HepG2 (cell line): ENCODE results near the gene RBM47. TPM values are rescaled to one million over a fixed set of nuclear protein-coding genes. Genes with fewer than 3 reads are reported as not detected.
A peak's percentile ranks its signal among the peaks of the same experiment; 100 is the strongest.

Experiments used
- HMG20A ChIP-seq: IDR thresholded peaks from 2 replicates; pipeline ENCODE4 v1.6.1; 2016; ENCODE audit warnings: borderline replicate concordance
- RBM22 ChIP-seq: fragments of 200-400 bp; formaldehyde crosslinking; optimal IDR thresholded peaks from 2 replicates; pipeline ENCODE3; 2017; ENCODE audit warnings: mild to moderate bottlenecking, low read length, moderate library complexity
- SP1 ChIP-seq, 2 experiments: fragments of 450-650 bp in 1 of 2; sonication (generic) in 1 of 2; formaldehyde crosslinking in 1 of 2; IDR thresholded peaks; 2 replicates each; pipeline versions ENCODE4 v1.4.0 to v1.6.1; 2016 to 2020; ENCODE audit warnings: missing genetic modification reagents in 1 of 2
- TAF1 ChIP-seq: sonication (generic); formaldehyde crosslinking; IDR thresholded peaks from 2 replicates; pipeline ENCODE4 v1.4.0; 2020; ENCODE audit warnings: missing genetic modification reagents
- ZNF251 ChIP-seq: sonication (generic); formaldehyde crosslinking; IDR thresholded peaks from 2 replicates; pipeline ENCODE4 v1.9.0; 2021; ENCODE audit warnings: mild to moderate bottlenecking, missing genetic modification reagents
- ZNF709 ChIP-seq: sonication (generic); formaldehyde crosslinking; IDR thresholded peaks from 2 replicates; pipeline ENCODE4 v1.5.0; 2020; ENCODE audit warnings: mild to moderate bottlenecking, missing genetic modification reagents
- polyA plus RNA-seq, 8 experiments: library from polyadenylated mRNA; depleted of rRNA in 3 of 8; stranded (reverse) in 7 of 8; unstranded in 1 of 8; fragments of >200 nt; fragmentation: Illumina TruSeq in 4 of 8; extraction: Trizol in 4 of 8; gene quantifications; 2 replicates each; pipeline versions ENCODE4 v1.2.1 to v1.2.3, GENCODE V29; 2011 to 2016; ENCODE audit warnings: low read depth in 4 of 8, missing spikeins in 1 of 8, mixed read lengths in 1 of 8; ENCODE audit not compliant: insufficient read depth in 1 of 8
- total RNA-seq, 5 experiments: library from RNA; depleted of rRNA; stranded (reverse); fragments of >200 nt; fragmentation: Illumina TruSeq; extraction: Trizol; gene quantifications; 2 replicates each; pipeline ENCODE4 v1.2.3, GENCODE V29; 2016; ENCODE audit warnings: low read depth in 1 of 5
- TF ChIP-seq, protein P1 (sequence below): sonication (generic); formaldehyde crosslinking; IDR thresholded peaks from 2 replicates; pipeline ENCODE4 v1.5.0; 2020; ENCODE audit warnings: mild to moderate bottlenecking, missing genetic modification reagents, borderline replicate concordance
- TF ChIP-seq, protein P2 (sequence below): sonication (generic); formaldehyde crosslinking; IDR thresholded peaks from 2 replicates; pipeline ENCODE4 v1.4.0; 2020; ENCODE audit warnings: missing genetic modification reagents, borderline replicate concordance
- TF ChIP-seq, protein P3 (sequence below): sonication (generic); formaldehyde crosslinking; IDR thresholded peaks from 2 replicates; pipeline ENCODE4 v1.8.0; 2022; ENCODE audit warnings: mild to moderate bottlenecking, missing genetic modification reagents, moderate library complexity
- TF ChIP-seq, protein P4 (sequence below): sonication (generic); formaldehyde crosslinking; IDR thresholded peaks from 2 replicates; pipeline ENCODE4 v1.4.0; 2020; ENCODE audit warnings: missing genetic modification reagents
- TF ChIP-seq, protein P5 (sequence below): sonication (generic); formaldehyde crosslinking; IDR thresholded peaks from 2 replicates; pipeline ENCODE4 v1.5.0; 2020; ENCODE audit warnings: missing genetic modification reagents
- TF ChIP-seq, protein P6 (sequence below): sonication (generic); formaldehyde crosslinking; IDR thresholded peaks from 2 replicates; pipeline ENCODE4 v1.4.0; 2020; ENCODE audit warnings: missing genetic modification reagents, mild to moderate bottlenecking, borderline replicate concordance

RBM47 gene
- total and polyA plus RNA-seq, 2 of the 13 experiments (the other 11 are each of a cell fraction or from before 2014, with no cell fraction given) = 1.2 to 2.5 TPM

DNA sequence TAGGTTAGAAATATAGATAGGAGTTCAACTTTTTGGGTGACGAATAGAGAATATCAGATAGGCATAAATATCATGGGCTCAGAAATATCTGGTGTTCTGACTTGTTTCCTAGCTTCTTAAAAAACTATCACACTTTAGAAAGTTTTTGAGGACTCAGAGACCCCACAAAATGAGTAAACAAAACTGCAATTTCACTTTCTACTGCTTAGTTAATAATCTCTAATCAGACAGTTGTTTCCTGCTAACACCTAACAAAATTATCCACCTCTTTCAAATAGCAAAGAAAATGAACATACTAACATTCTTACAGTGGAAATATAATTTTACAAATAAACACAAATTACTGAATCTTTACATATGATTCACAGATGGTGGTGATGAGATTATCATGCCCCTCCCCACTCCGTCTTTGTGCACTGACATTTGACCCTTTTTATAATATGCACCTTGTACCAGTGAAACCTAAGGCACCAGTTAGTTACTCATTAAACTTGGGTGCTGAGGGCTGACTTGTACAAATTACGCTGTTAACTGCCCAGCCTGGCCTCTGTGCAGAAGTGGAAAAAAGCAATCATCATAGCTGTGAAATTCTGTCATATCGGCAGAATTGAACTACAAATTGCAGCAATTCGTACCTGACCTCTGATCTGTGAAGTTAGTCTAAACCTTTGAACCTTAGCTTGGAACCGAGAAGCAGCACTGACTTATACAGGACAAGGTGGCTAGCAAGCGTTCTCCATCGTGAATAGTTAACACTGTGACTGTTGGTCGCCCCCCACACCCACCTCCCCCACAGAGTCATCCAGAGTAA is 155.9 kb downstream of the RBM47 start (continued):
- TF ChIP-seq, protein P1, sequence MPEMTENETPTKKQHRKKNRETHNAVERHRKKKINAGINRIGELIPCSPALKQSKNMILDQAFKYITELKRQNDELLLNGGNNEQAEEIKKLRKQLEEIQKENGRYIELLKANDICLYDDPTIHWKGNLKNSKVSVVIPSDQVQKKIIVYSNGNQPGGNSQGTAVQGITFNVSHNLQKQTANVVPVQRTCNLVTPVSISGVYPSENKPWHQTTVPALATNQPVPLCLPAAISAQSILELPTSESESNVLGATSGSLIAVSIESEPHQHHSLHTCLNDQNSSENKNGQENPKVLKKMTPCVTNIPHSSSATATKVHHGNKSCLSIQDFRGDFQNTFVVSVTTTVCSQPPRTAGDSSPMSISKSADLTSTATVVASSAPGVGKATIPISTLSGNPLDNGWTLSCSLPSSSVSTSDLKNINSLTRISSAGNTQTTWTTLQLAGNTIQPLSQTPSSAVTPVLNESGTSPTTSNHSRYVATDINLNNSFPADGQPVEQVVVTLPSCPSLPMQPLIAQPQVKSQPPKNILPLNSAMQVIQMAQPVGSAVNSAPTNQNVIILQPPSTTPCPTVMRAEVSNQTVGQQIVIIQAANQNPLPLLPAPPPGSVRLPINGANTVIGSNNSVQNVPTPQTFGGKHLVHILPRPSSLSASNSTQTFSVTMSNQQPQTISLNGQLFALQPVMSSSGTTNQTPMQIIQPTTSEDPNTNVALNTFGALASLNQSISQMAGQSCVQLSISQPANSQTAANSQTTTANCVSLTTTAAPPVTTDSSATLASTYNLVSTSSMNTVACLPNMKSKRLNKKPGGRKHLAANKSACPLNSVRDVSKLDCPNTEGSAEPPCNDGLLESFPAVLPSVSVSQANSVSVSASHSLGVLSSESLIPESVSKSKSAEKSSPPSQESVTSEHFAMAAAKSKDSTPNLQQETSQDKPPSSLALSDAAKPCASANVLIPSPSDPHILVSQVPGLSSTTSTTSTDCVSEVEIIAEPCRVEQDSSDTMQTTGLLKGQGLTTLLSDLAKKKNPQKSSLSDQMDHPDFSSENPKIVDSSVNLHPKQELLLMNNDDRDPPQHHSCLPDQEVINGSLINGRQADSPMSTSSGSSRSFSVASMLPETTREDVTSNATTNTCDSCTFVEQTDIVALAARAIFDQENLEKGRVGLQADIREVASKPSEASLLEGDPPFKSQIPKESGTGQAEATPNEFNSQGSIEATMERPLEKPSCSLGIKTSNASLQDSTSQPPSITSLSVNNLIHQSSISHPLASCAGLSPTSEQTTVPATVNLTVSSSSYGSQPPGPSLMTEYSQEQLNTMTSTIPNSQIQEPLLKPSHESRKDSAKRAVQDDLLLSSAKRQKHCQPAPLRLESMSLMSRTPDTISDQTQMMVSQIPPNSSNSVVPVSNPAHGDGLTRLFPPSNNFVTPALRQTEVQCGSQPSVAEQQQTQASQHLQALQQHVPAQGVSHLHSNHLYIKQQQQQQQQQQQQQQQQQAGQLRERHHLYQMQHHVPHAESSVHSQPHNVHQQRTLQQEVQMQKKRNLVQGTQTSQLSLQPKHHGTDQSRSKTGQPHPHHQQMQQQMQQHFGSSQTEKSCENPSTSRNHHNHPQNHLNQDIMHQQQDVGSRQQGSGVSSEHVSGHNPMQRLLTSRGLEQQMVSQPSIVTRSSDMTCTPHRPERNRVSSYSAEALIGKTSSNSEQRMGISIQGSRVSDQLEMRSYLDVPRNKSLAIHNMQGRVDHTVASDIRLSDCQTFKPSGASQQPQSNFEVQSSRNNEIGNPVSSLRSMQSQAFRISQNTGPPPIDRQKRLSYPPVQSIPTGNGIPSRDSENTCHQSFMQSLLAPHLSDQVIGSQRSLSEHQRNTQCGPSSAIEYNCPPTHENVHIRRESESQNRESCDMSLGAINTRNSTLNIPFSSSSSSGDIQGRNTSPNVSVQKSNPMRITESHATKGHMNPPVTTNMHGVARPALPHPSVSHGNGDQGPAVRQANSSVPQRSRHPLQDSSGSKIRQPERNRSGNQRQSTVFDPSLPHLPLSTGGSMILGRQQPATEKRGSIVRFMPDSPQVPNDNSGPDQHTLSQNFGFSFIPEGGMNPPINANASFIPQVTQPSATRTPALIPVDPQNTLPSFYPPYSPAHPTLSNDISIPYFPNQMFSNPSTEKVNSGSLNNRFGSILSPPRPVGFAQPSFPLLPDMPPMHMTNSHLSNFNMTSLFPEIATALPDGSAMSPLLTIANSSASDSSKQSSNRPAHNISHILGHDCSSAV (CRISPR knock-in tag) = no peak
- peak; percentile 90; the same call in 1 of the 2 replicates for TF ChIP-seq HMG20A
- TF ChIP-seq ZNF251 (CRISPR knock-in tag) = no peak
- TF ChIP-seq, protein P2, sequence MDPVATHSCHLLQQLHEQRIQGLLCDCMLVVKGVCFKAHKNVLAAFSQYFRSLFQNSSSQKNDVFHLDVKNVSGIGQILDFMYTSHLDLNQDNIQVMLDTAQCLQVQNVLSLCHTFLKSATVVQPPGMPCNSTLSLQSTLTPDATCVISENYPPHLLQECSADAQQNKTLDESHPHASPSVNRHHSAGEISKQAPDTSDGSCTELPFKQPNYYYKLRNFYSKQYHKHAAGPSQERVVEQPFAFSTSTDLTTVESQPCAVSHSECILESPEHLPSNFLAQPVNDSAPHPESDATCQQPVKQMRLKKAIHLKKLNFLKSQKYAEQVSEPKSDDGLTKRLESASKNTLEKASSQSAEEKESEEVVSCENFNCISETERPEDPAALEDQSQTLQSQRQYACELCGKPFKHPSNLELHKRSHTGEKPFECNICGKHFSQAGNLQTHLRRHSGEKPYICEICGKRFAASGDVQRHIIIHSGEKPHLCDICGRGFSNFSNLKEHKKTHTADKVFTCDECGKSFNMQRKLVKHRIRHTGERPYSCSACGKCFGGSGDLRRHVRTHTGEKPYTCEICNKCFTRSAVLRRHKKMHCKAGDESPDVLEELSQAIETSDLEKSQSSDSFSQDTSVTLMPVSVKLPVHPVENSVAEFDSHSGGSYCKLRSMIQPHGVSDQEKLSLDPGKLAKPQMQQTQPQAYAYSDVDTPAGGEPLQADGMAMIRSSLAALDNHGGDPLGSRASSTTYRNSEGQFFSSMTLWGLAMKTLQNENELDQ (CRISPR knock-in tag) = no peak
- TF ChIP-seq TAF1 (CRISPR knock-in tag) = no peak
- TF ChIP-seq, protein P3, sequence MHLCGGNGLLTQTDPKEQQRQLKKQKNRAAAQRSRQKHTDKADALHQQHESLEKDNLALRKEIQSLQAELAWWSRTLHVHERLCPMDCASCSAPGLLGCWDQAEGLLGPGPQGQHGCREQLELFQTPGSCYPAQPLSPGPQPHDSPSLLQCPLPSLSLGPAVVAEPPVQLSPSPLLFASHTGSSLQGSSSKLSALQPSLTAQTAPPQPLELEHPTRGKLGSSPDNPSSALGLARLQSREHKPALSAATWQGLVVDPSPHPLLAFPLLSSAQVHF (CRISPR knock-in tag) = no peak
- no peak for TF ChIP-seq ZNF709
- TF ChIP-seq, protein P4, sequence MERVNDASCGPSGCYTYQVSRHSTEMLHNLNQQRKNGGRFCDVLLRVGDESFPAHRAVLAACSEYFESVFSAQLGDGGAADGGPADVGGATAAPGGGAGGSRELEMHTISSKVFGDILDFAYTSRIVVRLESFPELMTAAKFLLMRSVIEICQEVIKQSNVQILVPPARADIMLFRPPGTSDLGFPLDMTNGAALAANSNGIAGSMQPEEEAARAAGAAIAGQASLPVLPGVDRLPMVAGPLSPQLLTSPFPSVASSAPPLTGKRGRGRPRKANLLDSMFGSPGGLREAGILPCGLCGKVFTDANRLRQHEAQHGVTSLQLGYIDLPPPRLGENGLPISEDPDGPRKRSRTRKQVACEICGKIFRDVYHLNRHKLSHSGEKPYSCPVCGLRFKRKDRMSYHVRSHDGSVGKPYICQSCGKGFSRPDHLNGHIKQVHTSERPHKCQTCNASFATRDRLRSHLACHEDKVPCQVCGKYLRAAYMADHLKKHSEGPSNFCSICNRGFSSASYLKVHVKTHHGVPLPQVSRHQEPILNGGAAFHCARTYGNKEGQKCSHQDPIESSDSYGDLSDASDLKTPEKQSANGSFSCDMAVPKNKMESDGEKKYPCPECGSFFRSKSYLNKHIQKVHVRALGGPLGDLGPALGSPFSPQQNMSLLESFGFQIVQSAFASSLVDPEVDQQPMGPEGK (CRISPR knock-in tag) = peak; percentile 60
- no peak for TF ChIP-seq SP1 (IDR thresholded peaks at IDR 0.05)
- no peak for TF ChIP-seq SP1 (CRISPR knock-in tag; IDR thresholded peaks at IDR 0.05)
- no peak for TF ChIP-seq RBM22
- TF ChIP-seq, protein P5, sequence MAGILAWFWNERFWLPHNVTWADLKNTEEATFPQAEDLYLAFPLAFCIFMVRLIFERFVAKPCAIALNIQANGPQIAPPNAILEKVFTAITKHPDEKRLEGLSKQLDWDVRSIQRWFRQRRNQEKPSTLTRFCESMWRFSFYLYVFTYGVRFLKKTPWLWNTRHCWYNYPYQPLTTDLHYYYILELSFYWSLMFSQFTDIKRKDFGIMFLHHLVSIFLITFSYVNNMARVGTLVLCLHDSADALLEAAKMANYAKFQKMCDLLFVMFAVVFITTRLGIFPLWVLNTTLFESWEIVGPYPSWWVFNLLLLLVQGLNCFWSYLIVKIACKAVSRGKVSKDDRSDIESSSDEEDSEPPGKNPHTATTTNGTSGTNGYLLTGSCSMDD (CRISPR knock-in tag) = no peak
- TF ChIP-seq, protein P6, sequence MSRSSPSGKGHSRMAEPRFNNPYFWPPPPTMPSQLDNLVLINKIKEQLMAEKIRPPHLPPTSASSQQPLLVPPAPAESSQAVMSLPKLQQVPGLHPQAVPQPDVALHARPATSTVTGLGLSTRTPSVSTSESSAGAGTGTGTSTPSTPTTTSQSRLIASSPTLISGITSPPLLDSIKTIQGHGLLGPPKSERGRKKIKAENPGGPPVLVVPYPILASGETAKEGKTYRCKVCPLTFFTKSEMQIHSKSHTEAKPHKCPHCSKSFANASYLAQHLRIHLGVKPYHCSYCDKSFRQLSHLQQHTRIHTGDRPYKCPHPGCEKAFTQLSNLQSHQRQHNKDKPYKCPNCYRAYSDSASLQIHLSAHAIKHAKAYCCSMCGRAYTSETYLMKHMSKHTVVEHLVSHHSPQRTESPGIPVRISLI (CRISPR knock-in tag) = peak; percentile 61; the same call in 1 of the 2 replicates
